ENCODE measurements around the gene TMEM254.
"Not testable (repeated sequence)": the region's sequence is repeated elsewhere in the genome, so short reads cannot be mapped to it uniquely, and the experiment has no call there.

TMEM254 gene, protein sequence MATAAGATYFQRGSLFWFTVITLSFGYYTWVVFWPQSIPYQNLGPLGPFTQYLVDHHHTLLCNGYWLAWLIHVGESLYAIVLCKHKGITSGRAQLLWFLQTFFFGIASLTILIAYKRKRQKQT

DNA sequence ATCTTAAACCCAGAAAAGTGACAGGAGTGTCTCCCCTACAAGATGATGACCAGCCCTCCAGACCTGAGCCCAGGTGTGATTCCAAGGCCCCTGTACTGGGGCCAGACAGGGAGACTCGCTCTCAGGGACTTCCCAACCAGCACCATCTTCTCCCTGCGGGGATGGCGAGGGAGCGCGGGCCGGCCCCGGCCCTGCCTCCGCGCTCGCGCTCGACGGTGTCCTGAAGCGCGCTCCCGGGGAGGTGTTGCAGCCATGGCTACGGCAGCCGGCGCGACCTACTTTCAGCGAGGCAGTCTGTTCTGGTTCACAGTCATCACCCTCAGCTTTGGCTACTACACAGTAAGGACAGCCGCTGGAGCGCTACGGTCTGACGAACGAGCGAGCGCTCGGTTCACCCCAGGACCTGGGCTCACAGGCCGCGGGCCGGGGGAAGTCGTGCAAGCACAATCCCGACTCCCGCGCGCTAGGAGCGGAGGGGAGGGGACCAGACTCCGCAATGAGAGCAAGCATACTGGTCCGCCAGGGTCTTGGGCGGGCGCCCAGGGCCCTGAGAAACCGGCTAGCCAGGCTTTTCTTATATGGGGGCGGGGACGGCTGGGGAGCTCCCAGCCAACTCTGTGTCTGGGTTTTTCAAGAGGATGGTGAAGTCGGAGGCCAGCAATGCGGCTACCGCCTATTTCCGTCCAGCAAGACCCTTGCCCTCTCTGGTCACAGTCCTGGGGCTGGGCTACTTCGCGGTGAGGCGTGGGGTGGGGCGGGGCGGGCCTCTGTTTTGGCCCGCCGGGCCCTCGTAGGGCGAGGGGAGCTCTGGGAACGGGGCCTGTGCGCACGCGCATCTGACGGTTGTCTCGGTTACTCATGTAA is at the start of gene TMEM254:
Gene TMEM254, plus strand, starts transcription at position 218 of the 864 bp plus-strand sequence. Its CDS starts 35 bp downstream, at position 253.
- peak; percentile 90 for DNase-seq (ENCODE audit: low read depth)

DNA sequence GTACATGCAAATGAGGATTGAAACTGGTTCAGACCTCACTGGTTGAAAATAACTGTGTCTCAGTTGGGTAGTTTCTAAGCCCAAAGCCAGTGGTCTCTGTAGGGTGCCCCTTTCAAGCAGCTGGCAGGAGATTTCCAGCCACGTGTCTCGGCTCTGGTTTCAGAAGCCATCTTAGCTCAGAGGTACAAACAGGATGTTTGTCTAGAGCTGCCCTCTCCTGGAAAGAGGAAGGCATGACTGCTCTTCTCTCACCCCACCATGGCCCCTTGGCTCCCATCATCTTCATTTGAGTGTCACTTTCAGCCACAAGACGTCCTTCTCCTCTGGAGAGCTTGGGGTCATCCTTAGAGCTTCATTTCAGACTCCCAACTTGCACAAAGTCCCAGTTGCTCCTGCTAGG is 49.3 kb upstream of the TMEM254 start:
- not testable (repeated sequence) for DNase-seq (ENCODE audit: low read depth)

DNA sequence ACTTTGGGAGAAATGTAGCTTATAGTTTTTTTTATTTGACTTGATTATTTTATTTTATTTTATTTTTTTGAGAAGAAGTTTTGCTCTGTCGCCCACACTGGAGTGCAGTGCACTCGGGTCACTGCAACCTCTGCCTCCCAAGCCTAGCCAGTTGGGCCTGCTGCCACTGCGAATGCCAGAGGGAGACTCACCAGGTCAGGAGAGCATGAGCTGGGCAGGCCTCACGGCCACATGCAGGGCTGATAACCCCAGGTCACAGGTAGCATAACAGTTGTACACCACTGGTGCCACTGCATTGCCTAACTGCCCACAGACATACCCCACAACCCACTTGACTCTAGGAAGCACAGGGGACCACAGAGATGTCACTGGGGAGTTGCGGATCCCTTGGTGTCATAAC is 48.6 kb upstream of the TMEM254 start:
- DNase-seq (ENCODE audit: low read depth) = not testable (repeated sequence)

DNA sequence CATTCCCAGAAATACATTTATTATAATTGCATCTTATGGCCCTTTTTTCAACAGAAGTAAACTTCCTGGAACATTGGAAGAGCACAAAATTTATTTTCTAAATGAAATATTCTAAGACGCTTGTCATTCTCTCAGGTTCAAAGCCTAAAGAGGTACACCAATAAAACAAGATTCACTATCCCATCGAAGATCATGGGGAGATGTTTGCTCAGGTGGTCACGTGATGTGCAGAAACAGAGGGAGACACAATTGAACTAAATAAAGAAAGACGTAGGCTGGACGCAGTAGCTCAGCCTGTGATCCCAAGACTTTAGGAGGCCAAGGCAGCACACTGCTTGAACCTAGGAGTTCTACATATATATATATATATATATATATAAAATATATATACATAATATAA is 46.0 kb upstream of the TMEM254 start:
- no peak for DNase-seq (ENCODE audit: low read depth)

DNA sequence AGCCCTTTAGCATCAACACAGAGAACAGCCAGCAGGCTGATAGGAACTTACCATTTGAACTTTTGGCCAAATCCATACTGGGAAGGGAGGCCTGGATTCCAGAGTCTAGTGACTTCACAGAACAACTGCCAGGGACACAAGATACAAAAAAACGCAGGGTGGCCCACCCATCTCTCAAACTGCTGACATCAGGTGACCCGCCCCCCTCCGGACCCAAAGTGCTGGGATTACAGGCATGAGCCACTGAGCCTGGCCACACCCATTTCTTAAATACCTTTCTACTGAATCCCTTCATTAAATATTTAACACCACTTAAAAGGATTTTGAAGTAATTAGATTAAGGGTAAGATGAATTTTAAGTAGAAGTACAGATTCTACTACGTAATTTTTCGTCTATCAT is 43.7 kb upstream of the TMEM254 start:
- DNase-seq (ENCODE audit: low read depth) = not testable (repeated sequence)

DNA sequence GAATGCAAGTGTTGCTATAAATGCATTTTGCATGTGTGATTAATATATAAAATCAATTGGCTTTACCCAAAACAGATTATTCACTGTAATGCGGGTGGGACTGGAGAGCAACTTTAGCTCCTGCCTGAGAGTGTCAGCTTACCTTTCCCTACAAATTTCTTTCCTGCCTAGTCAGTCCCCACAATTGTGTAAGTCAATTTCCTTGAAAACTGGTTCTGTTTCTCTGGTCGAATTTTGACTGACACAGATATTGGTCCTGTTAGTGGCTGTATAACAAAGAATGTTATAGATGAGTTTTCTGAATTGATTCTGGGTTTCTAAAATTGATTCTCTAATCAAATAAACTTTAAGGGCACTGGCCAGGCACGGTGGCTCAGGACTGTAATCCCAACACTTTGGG is 43.0 kb upstream of the TMEM254 start:
- not testable (repeated sequence) for DNase-seq (ENCODE audit: low read depth)

DNA sequence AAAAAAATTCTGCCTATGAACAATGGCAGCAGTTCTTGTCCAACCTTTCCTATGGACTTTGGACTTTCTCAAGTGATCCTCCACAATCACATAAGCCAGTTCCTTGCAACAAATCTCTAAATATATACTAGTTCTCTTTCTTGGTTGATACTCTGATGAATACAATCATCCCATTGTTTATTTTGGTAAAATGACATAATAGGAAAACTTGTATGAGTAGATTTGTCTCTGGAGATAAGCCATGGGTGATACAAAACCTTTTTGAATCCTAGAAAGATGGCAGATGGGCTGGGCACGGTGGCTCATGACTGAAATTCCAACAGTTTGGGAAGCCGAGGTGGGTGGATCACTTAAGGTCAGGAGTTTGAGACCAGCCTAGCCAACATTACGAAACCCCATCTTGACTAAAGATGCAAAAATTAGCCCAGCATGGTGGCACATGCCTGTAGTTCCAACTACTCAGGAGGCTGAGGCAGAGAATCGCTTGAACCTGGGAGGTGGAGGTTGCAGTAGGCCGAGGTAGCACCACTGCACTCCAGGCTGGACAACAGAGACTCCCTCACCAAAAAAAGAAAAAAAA is 41.5 kb upstream of the TMEM254 start:
- not testable (repeated sequence) for DNase-seq (ENCODE audit: low read depth)

DNA sequence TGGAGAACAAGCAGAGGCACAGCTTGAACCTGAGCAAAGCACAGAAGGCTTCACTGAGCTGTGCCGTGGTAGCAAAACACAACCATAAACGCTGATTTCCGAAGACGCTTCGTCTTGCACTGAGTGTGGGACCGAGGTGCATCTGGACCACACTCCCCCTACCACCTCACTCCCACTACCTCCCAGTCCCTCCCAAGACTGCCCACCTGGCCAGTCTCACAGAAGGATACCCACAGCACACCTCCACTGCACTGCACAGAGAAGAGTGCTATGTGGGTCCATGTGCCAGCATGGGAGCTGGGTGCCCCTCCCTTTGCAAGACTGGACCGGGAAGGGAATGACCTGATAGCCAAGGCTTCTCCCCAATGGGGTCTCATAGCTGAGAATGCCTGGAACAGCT is 40.2 kb upstream of the TMEM254 start:
- not testable (repeated sequence) for DNase-seq (ENCODE audit: low read depth)

DNA sequence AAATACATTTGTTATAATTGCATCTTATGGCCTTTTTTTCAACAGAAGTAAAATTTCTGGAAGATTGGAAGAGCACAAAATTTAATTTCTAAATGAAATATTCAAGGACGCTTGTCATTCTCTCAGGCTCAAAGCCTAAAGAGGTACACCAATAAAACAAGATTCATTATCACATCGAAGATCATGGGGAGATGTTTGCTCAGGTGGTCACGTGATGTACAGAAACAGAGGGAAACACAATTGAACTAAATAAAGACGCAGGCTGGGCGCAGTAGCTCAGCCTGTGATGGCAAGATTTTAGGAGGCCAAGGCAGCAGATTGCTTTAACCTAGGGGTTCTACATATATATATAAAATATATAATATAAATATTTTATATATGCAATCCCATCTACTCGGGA is 37.3 kb upstream of the TMEM254 start:
- DNase-seq (ENCODE audit: low read depth) = no peak

DNA sequence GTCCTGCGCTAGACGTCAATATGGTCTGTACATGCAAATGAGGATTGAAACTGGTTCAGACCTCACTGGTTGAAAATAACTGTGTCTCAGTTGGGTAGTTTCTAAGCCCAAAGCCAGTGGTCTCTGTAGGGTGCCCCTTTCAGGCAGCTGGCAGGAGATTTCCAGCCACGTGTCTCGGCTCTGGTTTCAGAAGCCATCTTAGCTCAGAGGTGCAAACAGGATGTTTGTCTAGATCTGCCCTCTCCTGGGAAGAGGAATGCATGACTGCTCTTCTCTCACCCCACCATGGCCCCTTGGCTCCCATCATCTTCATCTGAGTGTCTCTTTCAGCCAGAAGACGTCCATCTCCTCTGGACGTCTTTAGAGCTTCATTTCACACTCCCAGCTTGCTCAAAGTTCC is 33.5 kb upstream of the TMEM254 start:
- DNase-seq (ENCODE audit: low read depth) = not testable (repeated sequence)

DNA sequence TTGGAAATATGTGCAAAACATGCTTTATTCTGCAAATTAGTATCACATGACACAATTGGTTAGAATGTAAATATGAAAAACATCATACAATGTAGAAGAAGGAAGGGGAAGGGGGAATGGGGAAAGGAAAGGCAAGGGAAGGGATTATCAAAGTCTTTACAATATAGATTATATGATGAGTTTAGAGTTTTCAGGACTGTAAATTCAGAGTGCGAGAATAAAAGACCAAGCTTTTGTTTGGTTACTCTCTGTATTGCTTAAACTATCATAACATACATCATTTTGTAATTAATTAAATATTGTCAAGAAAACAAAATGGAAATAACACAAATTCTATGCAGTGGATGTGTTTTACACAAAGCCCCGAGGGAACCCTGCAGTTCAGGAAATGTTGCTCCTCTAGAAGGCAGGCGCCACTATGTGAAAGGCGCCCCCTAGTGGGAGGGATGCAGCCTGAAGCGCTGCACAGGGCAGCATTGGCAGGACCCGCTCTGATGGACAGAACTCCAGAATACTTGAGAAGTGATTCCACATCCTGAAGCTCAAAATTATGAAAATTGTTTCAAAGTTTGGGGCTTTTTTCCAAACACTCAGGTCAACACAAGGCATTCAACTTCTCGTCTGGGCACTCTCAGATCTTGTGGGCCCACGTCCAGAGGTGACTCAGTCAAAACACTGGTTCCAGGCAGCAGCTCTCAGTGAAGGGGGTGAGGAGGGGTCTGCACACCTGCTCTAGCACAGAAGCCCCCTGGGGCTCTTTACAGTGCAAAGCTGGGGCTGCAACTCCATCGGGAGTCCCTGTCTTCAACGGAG is 31.6 kb upstream of the TMEM254 start:
- DNase-seq (ENCODE audit: low read depth) = peak; percentile 54

DNA sequence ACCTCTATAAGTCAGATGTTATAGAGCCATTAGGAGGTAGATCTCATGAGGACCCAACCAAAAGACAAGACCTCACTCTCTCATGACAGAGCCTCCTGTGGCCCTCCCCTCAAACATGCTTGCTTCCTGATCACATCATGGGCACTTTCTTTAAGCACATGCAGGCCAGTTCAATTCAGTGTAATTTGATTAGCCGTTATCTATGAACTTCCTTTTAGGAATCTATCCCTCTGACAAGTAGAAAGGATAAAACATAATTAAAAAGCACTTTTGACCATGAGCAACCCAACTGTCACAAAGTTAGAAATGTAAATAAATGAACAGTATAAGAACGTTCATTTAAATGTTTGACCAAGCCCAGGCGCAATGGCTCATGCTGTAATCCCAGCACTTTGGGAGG is 27.7 kb upstream of the TMEM254 start:
- no peak for DNase-seq (ENCODE audit: low read depth)

DNA sequence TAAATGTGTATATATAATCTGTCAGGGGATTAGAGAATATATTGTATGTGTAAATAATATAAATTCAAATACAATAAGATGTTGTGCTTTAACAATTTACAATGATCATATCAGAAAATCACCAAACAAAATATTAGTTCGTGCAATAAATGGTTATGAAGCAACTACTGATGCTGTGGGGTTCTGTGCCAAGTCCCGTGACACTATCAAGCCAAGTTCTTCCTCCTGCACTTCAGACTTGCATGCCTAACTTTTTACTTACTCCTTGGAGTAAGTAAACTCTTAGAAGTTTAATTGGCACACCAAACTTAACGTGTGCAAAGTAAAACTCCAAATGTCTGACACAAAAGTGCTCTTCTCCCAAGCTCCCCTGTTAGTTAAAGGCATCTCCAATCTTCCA is 26.5 kb upstream of the TMEM254 start:
- DNase-seq (ENCODE audit: low read depth) = no peak

DNA sequence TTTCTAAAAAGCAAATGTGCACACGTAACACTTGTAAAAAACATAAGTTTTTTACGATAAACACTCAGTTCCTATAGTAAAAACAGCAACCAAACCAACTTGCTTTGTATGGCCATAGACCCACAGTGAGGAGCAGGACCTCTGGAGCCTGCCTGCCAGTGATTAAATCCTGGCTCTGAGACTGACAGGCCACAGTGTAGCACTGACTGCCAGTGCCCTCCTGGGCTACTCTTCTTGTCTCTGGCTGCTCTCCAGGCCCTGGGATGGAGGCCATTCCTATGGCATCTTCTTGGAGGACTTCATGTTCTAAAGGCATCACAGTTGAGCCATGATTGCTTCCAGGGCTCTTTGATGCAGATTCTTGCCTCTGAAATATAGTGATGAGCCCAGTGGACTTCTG is 22.7 kb upstream of the TMEM254 start:
- no peak for DNase-seq (ENCODE audit: low read depth)

DNA sequence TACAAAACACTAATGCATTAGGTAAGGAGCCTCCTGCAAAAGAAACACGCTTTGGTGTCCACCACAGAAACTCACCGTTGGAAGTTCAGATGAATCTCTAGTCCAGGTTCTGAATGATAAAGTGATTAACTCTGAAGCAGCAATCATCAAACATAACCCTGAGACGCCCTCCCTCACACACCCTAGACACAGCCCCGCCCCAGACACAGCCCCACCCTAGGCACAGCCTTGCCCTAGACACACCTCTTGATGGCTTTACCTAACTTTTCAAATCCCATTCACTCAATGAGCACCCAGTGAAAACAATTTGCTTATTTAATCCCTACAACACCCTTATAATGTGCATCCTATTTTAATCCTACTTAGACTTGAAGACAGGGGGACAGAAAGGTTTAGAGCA is 21.3 kb upstream of the TMEM254 start:
- no peak for DNase-seq (ENCODE audit: low read depth)

DNA sequence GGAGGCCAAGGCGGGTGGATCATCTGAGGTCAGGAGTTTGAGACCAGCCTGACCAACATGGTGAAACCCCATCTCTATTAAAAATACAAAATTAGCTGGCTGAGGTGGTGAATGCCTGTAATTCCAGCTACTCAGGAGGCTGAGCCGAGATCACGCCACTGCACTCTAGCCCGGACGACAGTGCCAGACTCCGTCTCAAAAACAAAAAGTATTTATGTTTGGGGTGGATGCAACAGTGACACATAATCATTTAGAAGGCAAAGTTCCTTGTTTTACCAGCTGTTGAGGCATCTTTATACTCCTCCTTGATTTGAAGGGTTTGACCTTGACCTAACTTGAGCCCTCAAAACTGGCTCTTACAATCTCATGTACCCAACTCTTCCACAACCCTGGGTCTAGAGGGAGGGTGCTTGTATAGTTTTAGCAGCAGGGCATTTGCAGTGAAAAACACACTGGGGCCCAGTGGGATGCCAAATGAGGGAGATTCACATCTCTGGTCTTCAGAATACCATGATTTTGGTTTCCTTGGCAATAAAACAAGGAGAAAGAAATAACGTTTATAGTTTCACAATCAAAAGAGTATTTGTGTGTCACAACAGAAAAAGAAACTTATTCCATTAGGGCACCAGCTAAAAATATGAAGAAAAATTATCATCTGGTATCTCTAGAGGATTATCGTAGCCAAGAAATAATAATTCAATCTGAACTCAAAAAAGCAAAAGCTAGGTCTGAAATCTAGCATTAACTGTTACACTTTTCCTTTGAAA is 14.2 kb upstream of the TMEM254 start:
- peak; percentile 60 for DNase-seq (ENCODE audit: low read depth)

DNA sequence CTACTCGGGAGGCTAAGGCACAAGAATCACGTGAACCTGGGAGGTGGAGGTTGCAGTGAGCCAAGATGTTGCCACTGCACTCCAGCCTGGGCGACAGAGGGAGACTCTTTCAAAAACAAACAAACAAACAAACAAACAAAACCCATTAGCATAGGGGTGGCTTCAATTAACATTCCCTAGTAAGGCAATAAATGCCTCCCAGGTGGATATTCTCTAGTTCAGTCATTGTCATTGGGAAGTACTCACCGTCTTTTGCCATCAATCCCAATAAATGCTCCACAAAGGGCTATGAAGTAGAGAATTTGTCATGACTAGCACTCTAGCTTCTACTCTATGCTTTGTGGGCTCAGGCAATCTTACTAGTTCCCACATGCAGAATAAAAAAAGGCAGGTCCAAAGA is 11.7 kb upstream of the TMEM254 start:
- no peak for DNase-seq (ENCODE audit: low read depth)

DNA sequence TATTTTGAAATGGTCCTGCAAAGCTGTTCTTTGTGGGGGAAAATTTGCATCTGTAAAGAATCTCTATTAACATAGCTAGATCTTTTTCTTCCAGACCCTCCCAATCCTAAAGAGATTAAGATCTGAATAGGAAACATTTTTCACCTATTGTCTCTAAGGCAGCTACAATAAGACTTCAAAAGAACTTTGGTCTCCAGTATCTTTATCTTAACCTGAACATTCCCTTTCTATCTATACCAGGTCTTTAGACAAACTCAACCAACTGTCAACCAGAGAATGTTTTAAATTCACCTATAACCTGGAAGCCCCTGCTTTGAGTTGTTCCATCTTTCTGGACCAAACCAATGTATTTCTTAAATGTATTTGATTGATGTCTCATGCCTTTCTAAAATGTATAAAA is 10.6 kb upstream of the TMEM254 start:
- DNase-seq (ENCODE audit: low read depth) = not testable (repeated sequence)

DNA sequence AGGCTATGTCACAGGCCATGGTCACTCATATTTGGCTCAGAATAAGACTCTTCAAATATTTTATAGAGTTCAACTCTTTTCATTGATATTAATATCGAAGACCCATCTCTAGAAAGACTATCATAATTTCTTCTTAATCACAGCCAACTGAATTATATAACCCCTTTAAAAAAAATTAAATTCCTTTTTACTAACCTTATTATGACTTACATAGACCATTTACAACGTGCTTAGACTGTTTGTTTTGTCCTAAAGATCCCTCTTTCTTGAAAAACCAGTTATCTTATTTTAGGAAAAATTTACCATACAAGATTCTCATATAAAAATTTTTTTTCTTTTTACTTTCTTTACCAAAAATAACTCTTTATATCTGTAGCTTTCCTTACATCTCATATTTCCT is 10.2 kb upstream of the TMEM254 start:
- DNase-seq (ENCODE audit: low read depth) = no peak

DNA sequence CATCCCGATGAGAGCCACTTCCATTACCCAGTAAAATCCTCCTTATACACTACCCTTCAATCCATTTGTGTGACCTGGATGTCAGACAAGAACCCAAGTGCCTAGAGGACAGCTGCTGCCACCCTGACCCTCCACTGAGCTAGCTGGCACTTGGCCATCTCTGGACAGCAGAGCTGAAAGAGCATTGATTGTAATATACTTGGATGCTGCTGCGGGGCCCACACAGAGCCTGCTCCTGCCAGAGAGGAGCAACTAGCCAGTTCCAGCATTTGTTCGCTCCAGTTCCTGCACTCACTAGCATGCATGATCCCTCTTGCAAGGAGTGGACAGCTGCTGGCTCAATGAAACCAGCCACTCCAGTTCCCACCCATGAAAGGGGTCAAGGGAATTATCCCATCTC is 8.4 kb upstream of the TMEM254 start:
- DNase-seq (ENCODE audit: low read depth) = no peak

DNA sequence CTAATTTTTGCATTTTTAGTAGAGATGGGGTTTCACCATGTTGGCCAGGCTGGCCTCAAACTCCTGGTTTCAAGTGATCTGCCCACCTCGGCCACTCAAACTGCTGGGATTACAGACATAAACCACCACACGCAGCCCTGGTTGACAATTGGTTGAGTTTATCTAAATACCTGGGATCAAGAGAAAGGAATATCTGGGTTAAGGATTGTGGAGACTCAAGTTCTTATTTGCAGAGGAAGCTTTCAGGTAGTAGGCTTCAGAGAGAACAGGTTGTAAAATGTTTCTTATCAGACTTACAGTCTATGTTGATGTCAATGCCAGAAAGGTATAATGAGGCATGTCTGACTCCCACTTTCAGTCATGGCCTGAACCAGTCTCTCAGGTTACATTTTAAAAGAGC is 5.9 kb upstream of the TMEM254 start:
- no peak for DNase-seq (ENCODE audit: low read depth)

DNA sequence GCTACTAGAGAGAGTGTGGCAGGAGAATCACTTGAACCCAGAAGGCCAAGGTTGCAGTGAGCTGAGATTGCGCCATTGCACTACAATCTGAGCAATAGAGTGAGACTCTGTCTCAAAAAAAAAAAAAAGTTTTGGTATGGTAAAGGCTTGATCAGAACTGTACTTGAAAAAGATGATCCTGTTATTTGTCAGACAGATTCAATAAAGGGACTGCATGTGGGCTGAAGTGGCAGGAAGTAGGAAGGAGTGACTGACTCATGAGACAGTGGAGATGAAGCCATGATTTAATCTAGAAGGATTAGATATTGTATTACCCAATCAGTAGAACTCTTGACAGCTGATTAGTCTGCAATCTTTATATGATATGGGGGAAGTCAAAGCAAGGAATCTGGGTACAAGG is 2.7 kb upstream of the TMEM254 start:
- no peak for DNase-seq (ENCODE audit: low read depth)

All from fibroblast of gingiva (primary cell).